ENCODE results near the gene GPR162. TPM values are rescaled to one million over a fixed set of nuclear protein-coding genes. Genes with fewer than 3 reads are reported as not detected.

Gene GPR162
- total and polyA plus RNA-seq, 10 of the 15 experiments (the other 5 are each of a cell fraction or from before 2014, with no cell fraction given), result not detected

DNA sequence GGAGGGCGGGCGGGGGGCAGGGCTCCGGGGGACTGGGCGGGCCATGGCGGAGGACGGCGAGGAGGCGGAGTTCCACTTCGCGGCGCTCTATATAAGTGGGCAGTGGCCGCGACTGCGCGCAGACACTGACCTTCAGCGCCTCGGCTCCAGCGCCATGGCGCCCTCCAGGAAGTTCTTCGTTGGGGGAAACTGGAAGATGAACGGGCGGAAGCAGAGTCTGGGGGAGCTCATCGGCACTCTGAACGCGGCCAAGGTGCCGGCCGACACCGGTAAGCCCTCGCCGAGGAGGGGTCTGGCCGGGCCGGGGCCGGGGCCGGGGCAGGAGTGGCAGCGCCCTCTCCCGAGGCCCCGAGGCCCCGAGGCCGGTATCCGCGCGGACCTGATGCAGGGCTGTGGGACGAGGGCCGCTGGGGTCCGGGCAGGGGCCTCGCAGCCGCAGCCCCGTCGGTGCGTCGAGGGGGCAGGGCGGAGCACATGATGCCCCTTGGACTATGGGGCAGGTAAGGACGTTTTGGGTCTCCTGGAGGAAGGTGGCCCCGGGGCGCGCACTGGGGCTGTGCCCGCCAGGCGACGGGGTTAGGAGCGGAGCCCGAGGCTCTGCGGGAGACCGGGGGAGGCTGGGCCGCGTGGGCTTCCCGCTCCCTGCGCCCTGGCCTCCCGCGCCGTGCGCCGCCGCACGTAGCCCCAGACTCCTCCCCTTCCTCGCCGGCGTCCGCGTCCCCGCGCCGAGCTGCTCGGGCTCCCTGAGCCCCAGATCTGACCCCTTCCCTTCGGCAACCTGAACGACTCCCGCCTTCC, 46.0 kb downstream of the GPR162 start, which contains the start of gene TPI1 (continued):
- TF ChIP-seq BMI1 (IDR thresholded peaks at IDR 0.05; ENCODE audit: borderline replicate concordance) (no peak), JUNB (IDR thresholded peaks at IDR 0.05) (no peak), SMAD1 (IDR thresholded peaks at IDR 0.05; ENCODE audit: low read depth, partially characterized antibody) (peak; percentile 75), ATF7 (IDR thresholded peaks at IDR 0.05; ENCODE audit: low read depth) (no peak), CHD1 (IDR thresholded peaks at IDR 0.05; ENCODE audit: low read depth, low read length) (no peak)

DNA sequence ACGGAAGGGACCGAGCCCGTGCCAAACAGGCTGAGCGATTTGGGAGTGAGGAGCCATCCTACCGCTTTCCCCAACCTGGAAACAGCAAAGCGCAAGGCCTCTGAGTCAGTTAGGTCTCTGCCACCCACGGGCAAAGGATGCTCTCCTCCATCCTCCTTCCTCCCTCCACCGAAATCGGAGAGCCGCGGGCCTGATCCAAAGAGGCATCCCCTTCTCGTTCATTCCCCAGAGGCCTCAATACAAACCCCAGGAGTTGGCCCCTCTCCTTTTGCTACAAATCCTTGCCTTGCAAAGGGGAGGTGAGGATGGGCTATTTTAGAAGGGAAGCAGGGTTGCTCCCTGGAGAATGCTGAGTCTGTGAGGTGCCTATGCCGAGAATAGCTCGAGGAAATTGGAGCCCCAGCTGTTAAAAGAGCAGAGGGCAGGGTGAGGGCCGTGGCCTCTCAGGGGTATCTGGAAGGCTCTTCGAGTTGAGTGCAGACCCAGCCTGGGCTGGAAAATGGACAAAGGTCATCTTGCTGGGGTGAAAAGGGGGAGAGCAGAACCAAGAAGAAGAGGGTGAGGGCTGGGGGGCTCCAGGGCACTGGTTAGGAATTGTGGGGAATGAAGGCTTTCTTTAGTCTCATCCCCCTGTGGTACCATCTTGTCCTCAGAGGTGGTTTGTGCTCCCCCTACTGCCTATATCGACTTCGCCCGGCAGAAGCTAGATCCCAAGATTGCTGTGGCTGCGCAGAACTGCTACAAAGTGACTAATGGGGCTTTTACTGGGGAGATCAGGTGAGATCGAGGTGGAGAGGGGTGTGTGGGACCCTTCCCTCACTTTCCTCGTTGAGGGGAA, 46.8 kb downstream of the GPR162 start:
- peak; percentile 74 for FAIRE-seq
- Histone ChIP-seq H4K20me1 (ENCODE audit: control insufficient read depth, insufficient read depth) (peaks cover 16% of the 10 kb centered on the region), H3K4me2 (ENCODE audit: control insufficient read depth, insufficient read depth) (peak overlapping the region; percentile 97), H3K9ac (ENCODE audit: control insufficient read depth, insufficient read depth, low read length) (peak overlapping the region; percentile 90), H3K36me3 (ENCODE audit: control insufficient read depth in 2 of 2, insufficient read depth in 2 of 2, low read length in 1 of 2) (peaks cover 20 to 24% of the 10 kb centered on the region in 2 experiments), H3K4me1 (ENCODE audit: control insufficient read depth, insufficient read depth, low read length) (peaks cover 32% of the 10 kb centered on the region), H3K79me2 (ENCODE audit: control insufficient read depth, insufficient read depth, low read length) (peaks cover 39% of the 10 kb centered on the region), H2AFZ (ENCODE audit: control insufficient read depth, low read depth, low read length) (no peak overlapping the region), H3K4me3 (peak overlapping the region; percentile 100), H3K27me3 (replicated peaks in 1 of 2; ENCODE audit: control insufficient read depth in 2 of 2, insufficient read depth in 2 of 2, low read length in 1 of 2) (no peaks in the 10 kb centered on the region), H3K9me3 (replicated peaks; ENCODE audit: control insufficient read depth, insufficient read depth, low read length) (no peaks in the 10 kb centered on the region), H3K27ac (ENCODE audit: control insufficient read depth, insufficient read depth) (peak overlapping the region; percentile 96)
- ChIA-PET POLR2A (interaction anchor here (1.0 to 5.7 kb wide), 6 partner anchors 10 to 145 kb away, joined by 3 to 84 read pairs (median 6); partner anchors contain the start of genes CDCA3, COPS7A, LRRC23 and USP5), CTCF (interaction anchor here (0.8 to 9.5 kb wide), 24 partner anchors 9 to 244 kb away, joined by 3 to 173 read pairs (median 6); partner anchors contain the start of genes C1RL, CDCA3, MLF2 and PTMS), SMC1A (ENCODE audit: uncharacterized antibody, unreplicated experiment) (interaction anchor here (0.9 to 5.3 kb wide), 10 partner anchors 15 to 241 kb away, joined by 3 to 42 read pairs (median 4); partner anchors contain the start of genes C1RL, CDCA3, USP5 and ZNF384), RAD21 (ENCODE audit: unreplicated experiment) (interaction anchor here (1.1 to 5.6 kb wide), 8 partner anchors 16 to 115 kb away, joined by 3 to 42 read pairs (median 8); partner anchors contain the start of genes C12orf57, CDCA3, MLF2 and PTPN6)
- in situ Hi-C loops (cut with MboI), result no loop called here
- no TSS peak for BruUV-seq (replicated peaks)
- under 1% methylated on average over 22 of the region's 22 CpGs for WGBS (ENCODE audit: insufficient coverage, insufficient replicate concordance, low lambda C conversion rate, missing lambda C conversion rate)
- DNase-seq (ENCODE audit: low read depth, low spot score), result no peak
- no peak for ATAC-seq
- intact Hi-C loops (cut with micrococcal nuclease; ENCODE audit: unreplicated experiment), result loop anchor here (1.0 to 2.0 kb wide), 4 partner anchors 23 to 244 kb away; no protein-coding TSS in a partner anchor
- TF ChIP-seq, protein P1, sequence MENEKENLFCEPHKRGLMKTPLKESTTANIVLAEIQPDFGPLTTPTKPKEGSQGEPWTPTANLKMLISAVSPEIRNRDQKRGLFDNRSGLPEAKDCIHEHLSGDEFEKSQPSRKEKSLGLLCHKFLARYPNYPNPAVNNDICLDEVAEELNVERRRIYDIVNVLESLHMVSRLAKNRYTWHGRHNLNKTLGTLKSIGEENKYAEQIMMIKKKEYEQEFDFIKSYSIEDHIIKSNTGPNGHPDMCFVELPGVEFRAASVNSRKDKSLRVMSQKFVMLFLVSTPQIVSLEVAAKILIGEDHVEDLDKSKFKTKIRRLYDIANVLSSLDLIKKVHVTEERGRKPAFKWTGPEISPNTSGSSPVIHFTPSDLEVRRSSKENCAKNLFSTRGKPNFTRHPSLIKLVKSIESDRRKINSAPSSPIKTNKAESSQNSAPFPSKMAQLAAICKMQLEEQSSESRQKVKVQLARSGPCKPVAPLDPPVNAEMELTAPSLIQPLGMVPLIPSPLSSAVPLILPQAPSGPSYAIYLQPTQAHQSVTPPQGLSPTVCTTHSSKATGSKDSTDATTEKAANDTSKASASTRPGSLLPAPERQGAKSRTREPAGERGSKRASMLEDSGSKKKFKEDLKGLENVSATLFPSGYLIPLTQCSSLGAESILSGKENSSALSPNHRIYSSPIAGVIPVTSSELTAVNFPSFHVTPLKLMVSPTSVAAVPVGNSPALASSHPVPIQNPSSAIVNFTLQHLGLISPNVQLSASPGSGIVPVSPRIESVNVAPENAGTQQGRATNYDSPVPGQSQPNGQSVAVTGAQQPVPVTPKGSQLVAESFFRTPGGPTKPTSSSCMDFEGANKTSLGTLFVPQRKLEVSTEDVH (IDR thresholded peaks at IDR 0.05; ENCODE audit: low read depth, partially characterized antibody), result no peak
- TF ChIP-seq, protein P2, sequence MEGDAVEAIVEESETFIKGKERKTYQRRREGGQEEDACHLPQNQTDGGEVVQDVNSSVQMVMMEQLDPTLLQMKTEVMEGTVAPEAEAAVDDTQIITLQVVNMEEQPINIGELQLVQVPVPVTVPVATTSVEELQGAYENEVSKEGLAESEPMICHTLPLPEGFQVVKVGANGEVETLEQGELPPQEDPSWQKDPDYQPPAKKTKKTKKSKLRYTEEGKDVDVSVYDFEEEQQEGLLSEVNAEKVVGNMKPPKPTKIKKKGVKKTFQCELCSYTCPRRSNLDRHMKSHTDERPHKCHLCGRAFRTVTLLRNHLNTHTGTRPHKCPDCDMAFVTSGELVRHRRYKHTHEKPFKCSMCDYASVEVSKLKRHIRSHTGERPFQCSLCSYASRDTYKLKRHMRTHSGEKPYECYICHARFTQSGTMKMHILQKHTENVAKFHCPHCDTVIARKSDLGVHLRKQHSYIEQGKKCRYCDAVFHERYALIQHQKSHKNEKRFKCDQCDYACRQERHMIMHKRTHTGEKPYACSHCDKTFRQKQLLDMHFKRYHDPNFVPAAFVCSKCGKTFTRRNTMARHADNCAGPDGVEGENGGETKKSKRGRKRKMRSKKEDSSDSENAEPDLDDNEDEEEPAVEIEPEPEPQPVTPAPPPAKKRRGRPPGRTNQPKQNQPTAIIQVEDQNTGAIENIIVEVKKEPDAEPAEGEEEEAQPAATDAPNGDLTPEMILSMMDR (IDR thresholded peaks at IDR 0.05 in 2 of 3, conservative IDR thresholded peaks at IDR 0.05 in 1 of 3; ENCODE audit: control insufficient read depth in 2 of 3, extremely low read depth in 1 of 3, insufficient read depth in 1 of 3, low read depth in 3 of 3, low read length in 3 of 3), result peak in 2 of 3 experiments; percentile 18 to 26; a peak in 2 of 6 replicates
- TF ChIP-seq, protein P3, sequence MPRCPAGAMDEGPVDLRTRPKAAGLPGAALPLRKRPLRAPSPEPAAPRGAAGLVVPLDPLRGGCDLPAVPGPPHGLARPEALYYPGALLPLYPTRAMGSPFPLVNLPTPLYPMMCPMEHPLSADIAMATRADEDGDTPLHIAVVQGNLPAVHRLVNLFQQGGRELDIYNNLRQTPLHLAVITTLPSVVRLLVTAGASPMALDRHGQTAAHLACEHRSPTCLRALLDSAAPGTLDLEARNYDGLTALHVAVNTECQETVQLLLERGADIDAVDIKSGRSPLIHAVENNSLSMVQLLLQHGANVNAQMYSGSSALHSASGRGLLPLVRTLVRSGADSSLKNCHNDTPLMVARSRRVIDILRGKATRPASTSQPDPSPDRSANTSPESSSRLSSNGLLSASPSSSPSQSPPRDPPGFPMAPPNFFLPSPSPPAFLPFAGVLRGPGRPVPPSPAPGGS (IDR thresholded peaks at IDR 0.05; ENCODE audit: borderline replicate concordance, insufficient read depth, low read depth, low read length, poor library complexity, severe bottlenecking), result no peak
- 0 out of 2 replicates have a peak, but pooled peaks have one; percentile 61 for TF ChIP-seq HDGF (IDR thresholded peaks at IDR 0.05)

Measured in GM12878 (cell line).